ENCODE data around the gene TMEM183A. TPM values are rescaled to one million over a fixed set of nuclear protein-coding genes. Genes with fewer than 3 reads are reported as not detected.

The TMEM183A gene
- total RNA-seq, 1 donor from 2014 or later, result 74.3 TPM

GRCh38 chr1:203059485-203059884, 52.3 kb downstream of the TMEM183A start:
- H3K27me3 Mint-ChIP-seq, result peaks cover 43% of the 10 kb centered on the region
- no peaks in the 10 kb centered on the region for H3K36me3 Mint-ChIP-seq (ENCODE audit: insufficient read depth)
- peaks cover 1% of the 10 kb centered on the region for H3K4me1 Mint-ChIP-seq (ENCODE audit: low read depth)
- no peak overlapping the region for H3K4me3 Mint-ChIP-seq (ENCODE audit: low read depth)
- TF ChIP-seq CTCF (IDR thresholded peaks at IDR 0.05; ENCODE audit: unreplicated experiment), result no peak
- no peaks in the 10 kb centered on the region for H3K9me3 Mint-ChIP-seq (ENCODE audit: low read depth)
- DNase-seq (ENCODE audit: low spot score, unreplicated experiment), result no peak
- H3K27ac Mint-ChIP-seq, result no peak overlapping the region

- peaks cover 40% of the 10 kb centered on the region for H3K27me3 Mint-ChIP-seq
- H3K9me3 Mint-ChIP-seq (ENCODE audit: low read depth), result no peaks in the 10 kb centered on the region
- no peak overlapping the region for H3K4me3 Mint-ChIP-seq (ENCODE audit: low read depth)
- H3K4me1 Mint-ChIP-seq (ENCODE audit: low read depth), result peaks cover 1% of the 10 kb centered on the region
- no peak for DNase-seq (ENCODE audit: low spot score, unreplicated experiment)
- no peak overlapping the region for H3K27ac Mint-ChIP-seq
- H3K36me3 Mint-ChIP-seq (ENCODE audit: insufficient read depth), result no peaks in the 10 kb centered on the region
- no peak for TF ChIP-seq CTCF (IDR thresholded peaks at IDR 0.05; ENCODE audit: unreplicated experiment)
Measured at GRCh38 chr1:203060115-203060514, 52.9 kb downstream of the TMEM183A start.

- Mint-ChIP-seq H3K36me3 (ENCODE audit: insufficient read depth) (no peaks in the 10 kb centered on the region), H3K27ac (no peak overlapping the region), H3K27me3 (peaks cover 34% of the 10 kb centered on the region), H3K4me1 (ENCODE audit: low read depth) (peaks cover 1% of the 10 kb centered on the region), H3K9me3 (ENCODE audit: low read depth) (no peaks in the 10 kb centered on the region), H3K4me3 (ENCODE audit: low read depth) (no peak overlapping the region)
- no peak for TF ChIP-seq CTCF (IDR thresholded peaks at IDR 0.05; ENCODE audit: unreplicated experiment)
- no peak for DNase-seq (ENCODE audit: low spot score, unreplicated experiment)
Measured at GRCh38 chr1:203063287-203063686, 56.1 kb downstream of the TMEM183A start.

- H3K36me3 Mint-ChIP-seq (ENCODE audit: insufficient read depth), result no peaks in the 10 kb centered on the region
- H3K27ac Mint-ChIP-seq, result no peak overlapping the region
- TF ChIP-seq CTCF (IDR thresholded peaks at IDR 0.05; ENCODE audit: unreplicated experiment), result no peak
Measured at GRCh38 chr1:203065191-203065590, 58.0 kb downstream of the TMEM183A start.

GRCh38 chr1:203065986-203066385, 58.8 kb downstream of the TMEM183A start:
- DNase-seq (ENCODE audit: low spot score, unreplicated experiment), result no peak
- H3K27ac Mint-ChIP-seq, result no peak overlapping the region
- no peak overlapping the region for H3K4me3 Mint-ChIP-seq (ENCODE audit: low read depth)
- H3K9me3 Mint-ChIP-seq (ENCODE audit: low read depth), result no peaks in the 10 kb centered on the region
- no peaks in the 10 kb centered on the region for H3K36me3 Mint-ChIP-seq (ENCODE audit: insufficient read depth)
- TF ChIP-seq CTCF (IDR thresholded peaks at IDR 0.05; ENCODE audit: unreplicated experiment), result no peak
- H3K27me3 Mint-ChIP-seq, result peaks cover 37% of the 10 kb centered on the region
- H3K4me1 Mint-ChIP-seq (ENCODE audit: low read depth), result peaks cover 1% of the 10 kb centered on the region

More at GRCh38 chr1:203065191-203065590, 58.0 kb downstream of the TMEM183A start:
- H3K4me3 Mint-ChIP-seq (ENCODE audit: low read depth), result no peak overlapping the region
- peaks cover 1% of the 10 kb centered on the region for H3K4me1 Mint-ChIP-seq (ENCODE audit: low read depth)
- H3K9me3 Mint-ChIP-seq (ENCODE audit: low read depth), result no peaks in the 10 kb centered on the region
- no peak for DNase-seq (ENCODE audit: low spot score, unreplicated experiment)
- peaks cover 34% of the 10 kb centered on the region for H3K27me3 Mint-ChIP-seq
